Neural progenitor cell (in vitro differentiated cells): ENCODE measurements around the gene NFASC. TPM values are rescaled to one million over a fixed set of nuclear protein-coding genes. Genes with fewer than 3 reads are reported as not detected.

ENCODE experiments used
- DNase-seq: peaks from one replicate; pipeline ENCODE4 v3.0.0-alpha.2; 2016; ENCODE audit warnings: low spot score
- H2AFZ ChIP-seq: fragments of 200-600 bp; sonication (generic); replicated peaks from 2 replicates; pipeline ENCODE4 v1.6.1; 2016; ENCODE audit warnings: antibody characterized with exemption
- H3F3A ChIP-seq: fragments of 200-600 bp; sonication (generic); 2 replicates; pipeline ENCODE4 v1.6.1; 2016; ENCODE audit warnings: antibody characterized with exemption, low read depth
- H3K27ac ChIP-seq: fragments of 200-600 bp; sonication (generic); 2 replicates; pipeline ENCODE4 v1.5.1; 2016; ENCODE audit warnings: mild to moderate bottlenecking
- H3K27me3 ChIP-seq: fragments of 200-600 bp; sonication (generic); 2 replicates; pipeline ENCODE4 v1.6.1; 2016; ENCODE audit warnings: mild to moderate bottlenecking, moderate library complexity
- H3K36me3 ChIP-seq: fragments of 200-600 bp; sonication (generic); 2 replicates; pipeline ENCODE4 v1.5.1; 2016
- H3K4me1 ChIP-seq: fragments of 200-600 bp; sonication (generic); 2 replicates; pipeline ENCODE4 v1.6.1; 2016; ENCODE audit warnings: mixed run types
- H3K4me2 ChIP-seq: fragments of 200-600 bp; sonication (generic); 2 replicates; pipeline ENCODE4 v1.6.1; 2016
- H3K4me3 ChIP-seq: fragments of 200-600 bp; sonication (generic); 2 replicates; pipeline ENCODE4 v1.5.1; 2016
- H3K79me2 ChIP-seq: fragments of 200-600 bp; sonication (generic); 2 replicates; pipeline ENCODE4 v1.6.1; 2016; ENCODE audit warnings: low read depth
- H3K9ac ChIP-seq: fragments of 200-600 bp; sonication (generic); 2 replicates; pipeline ENCODE4 v1.6.1; 2016
- H3K9me3 ChIP-seq: fragments of 200-600 bp; sonication (generic); 2 replicates; pipeline ENCODE4 v1.5.1; 2016; ENCODE audit warnings: low read depth
- H4K20me1 ChIP-seq: fragments of 200-600 bp; sonication (generic); 2 replicates; pipeline ENCODE4 v1.6.1; 2016; ENCODE audit warnings: low read depth
- H3K27ac Mint-ChIP-seq: 3 replicates; pipeline ENCODE4 v1.8.0; 2021; ENCODE audit warnings: mixed read lengths
- H3K27me3 Mint-ChIP-seq: 2 replicates; pipeline ENCODE4 v1.8.0; 2022; ENCODE audit warnings: low read depth, mild to moderate bottlenecking, inconsistent platforms, moderate library complexity, mixed read lengths; ENCODE audit not compliant: insufficient read depth
- H3K36me3 Mint-ChIP-seq: 3 replicates; pipeline ENCODE4 v1.8.0; 2021; ENCODE audit warnings: mixed read lengths
- H3K4me1 Mint-ChIP-seq: 3 replicates; pipeline ENCODE4 v1.8.0; 2021; ENCODE audit warnings: mixed read lengths
- H3K4me3 Mint-ChIP-seq: 3 replicates; pipeline ENCODE4 v1.8.0; 2021; ENCODE audit warnings: mild to moderate bottlenecking, moderate library complexity, mixed read lengths
- H3K9me3 Mint-ChIP-seq: 3 replicates; pipeline ENCODE4 v1.8.0; 2020; ENCODE audit warnings: mixed read lengths
- EZH2 ChIP-seq: fragments of 200-600 bp; sonication (generic); IDR thresholded peaks from 2 replicates; pipeline ENCODE4 v1.6.1; 2017; ENCODE audit warnings: antibody characterized with exemption, mild to moderate bottlenecking, moderate library complexity
- EZH2phosphoT487 ChIP-seq: fragments of 200-600 bp; sonication (generic); IDR thresholded peaks from 2 replicates; pipeline ENCODE4 v1.6.1; 2017; ENCODE audit warnings: antibody characterized with exemption
- total RNA-seq: library from RNA; depleted of rRNA; stranded (reverse); fragments of >200 nt; gene quantifications from 2 replicates; pipeline ENCODE4 v1.2.3, GENCODE V29; 2015; ENCODE audit warnings: low replicate concordance
- TF ChIP-seq, protein P1 (sequence below): fragments of 200-600 bp; sonication (generic); IDR thresholded peaks from 2 replicates; pipeline ENCODE4 v1.5.1; 2017; ENCODE audit warnings: antibody characterized with exemption, mild to moderate bottlenecking

NFASC gene
- total RNA-seq, 1 donor from 2014 or later = 2.5 TPM

- peaks cover 27% of the 10 kb centered on the region for H3K4me1 Mint-ChIP-seq
- H3F3A ChIP-seq = peaks cover 19% of the 10 kb centered on the region
- no peak overlapping the region for H3K4me3 Mint-ChIP-seq
- H3K27me3 ChIP-seq = no peaks in the 10 kb centered on the region
- H3K4me1 ChIP-seq = peaks cover 31% of the 10 kb centered on the region
- no peak for DNase-seq
- H3K36me3 Mint-ChIP-seq = no peaks in the 10 kb centered on the region
- H3K36me3 ChIP-seq = no peaks in the 10 kb centered on the region
- H3K9me3 Mint-ChIP-seq = no peaks in the 10 kb centered on the region
- H3K4me2 ChIP-seq = no peak overlapping the region
- no peak overlapping the region for H3K27ac ChIP-seq
- H3K27ac Mint-ChIP-seq = no peak overlapping the region
- no peaks in the 10 kb centered on the region for H4K20me1 ChIP-seq
- TF ChIP-seq EZH2 (no peak), EZH2phosphoT487 (no peak)
- TF ChIP-seq, protein P1, sequence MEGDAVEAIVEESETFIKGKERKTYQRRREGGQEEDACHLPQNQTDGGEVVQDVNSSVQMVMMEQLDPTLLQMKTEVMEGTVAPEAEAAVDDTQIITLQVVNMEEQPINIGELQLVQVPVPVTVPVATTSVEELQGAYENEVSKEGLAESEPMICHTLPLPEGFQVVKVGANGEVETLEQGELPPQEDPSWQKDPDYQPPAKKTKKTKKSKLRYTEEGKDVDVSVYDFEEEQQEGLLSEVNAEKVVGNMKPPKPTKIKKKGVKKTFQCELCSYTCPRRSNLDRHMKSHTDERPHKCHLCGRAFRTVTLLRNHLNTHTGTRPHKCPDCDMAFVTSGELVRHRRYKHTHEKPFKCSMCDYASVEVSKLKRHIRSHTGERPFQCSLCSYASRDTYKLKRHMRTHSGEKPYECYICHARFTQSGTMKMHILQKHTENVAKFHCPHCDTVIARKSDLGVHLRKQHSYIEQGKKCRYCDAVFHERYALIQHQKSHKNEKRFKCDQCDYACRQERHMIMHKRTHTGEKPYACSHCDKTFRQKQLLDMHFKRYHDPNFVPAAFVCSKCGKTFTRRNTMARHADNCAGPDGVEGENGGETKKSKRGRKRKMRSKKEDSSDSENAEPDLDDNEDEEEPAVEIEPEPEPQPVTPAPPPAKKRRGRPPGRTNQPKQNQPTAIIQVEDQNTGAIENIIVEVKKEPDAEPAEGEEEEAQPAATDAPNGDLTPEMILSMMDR = no peak
- H3K4me3 ChIP-seq = no peak overlapping the region
- H3K9ac ChIP-seq = no peak overlapping the region
- H3K27me3 Mint-ChIP-seq = peaks cover 6% of the 10 kb centered on the region
- no peaks in the 10 kb centered on the region for H3K79me2 ChIP-seq
- H2AFZ ChIP-seq = no peak overlapping the region
- H3K9me3 ChIP-seq = no peaks in the 10 kb centered on the region
Observed at GRCh38 chr1:205017766-205018165, 147.1 kb downstream of the NFASC start.

DNA sequence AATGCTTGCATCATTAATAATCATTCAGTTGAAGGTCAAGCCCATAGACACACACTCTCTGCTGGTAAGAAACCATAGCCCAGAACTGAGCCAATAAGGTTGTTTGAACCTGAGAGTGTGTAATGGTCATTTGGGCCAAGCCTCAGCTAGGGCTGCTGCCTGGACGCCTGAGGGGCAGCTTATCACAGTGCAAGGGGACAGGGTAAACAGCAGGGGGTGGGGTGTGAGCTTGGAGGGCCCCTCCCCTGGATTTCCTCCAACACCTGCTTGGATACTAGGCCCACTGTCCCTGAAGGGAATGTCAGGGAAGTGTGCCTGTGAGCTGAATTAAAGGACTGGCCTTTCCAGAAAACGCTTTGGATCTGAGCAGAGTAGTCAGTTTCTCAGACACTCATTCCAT, 147.7 kb downstream of the NFASC start:
- no peak overlapping the region for H3K4me2 ChIP-seq

DNA sequence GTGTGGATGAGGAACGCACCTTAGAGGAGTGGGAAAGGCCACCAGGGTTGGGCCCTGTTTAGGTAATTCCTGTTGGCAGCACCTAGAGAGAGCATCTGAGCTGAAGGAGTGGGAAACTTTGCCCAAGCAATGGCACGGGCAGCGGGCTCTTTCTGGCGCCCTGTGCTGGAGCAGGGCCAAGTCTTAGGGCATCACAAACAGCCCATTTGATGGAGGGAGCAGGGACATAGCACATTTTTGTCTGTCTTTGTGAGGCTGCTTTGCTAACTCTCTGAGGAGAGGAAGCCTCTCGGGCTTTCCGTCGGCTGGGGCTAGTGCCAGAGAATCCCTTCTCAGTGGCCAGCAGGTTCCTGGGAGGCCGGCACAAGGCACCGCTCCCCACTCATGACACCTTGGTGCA, 149.8 kb downstream of the NFASC start:
- Mint-ChIP-seq H3K27me3 (peaks cover 8% of the 10 kb centered on the region), H3K4me3 (no peak overlapping the region), H3K9me3 (no peaks in the 10 kb centered on the region), H3K4me1 (peaks cover 14% of the 10 kb centered on the region), H3K36me3 (no peaks in the 10 kb centered on the region), H3K27ac (no peak overlapping the region)
- Histone ChIP-seq H3K36me3 (no peaks in the 10 kb centered on the region), H3K79me2 (no peaks in the 10 kb centered on the region), H3K27me3 (no peaks in the 10 kb centered on the region), H3F3A (peaks cover 10% of the 10 kb centered on the region), H3K27ac (no peak overlapping the region), H4K20me1 (no peaks in the 10 kb centered on the region), H3K4me3 (no peak overlapping the region), H2AFZ (no peak overlapping the region), H3K4me1 (peaks cover 25% of the 10 kb centered on the region), H3K9me3 (no peaks in the 10 kb centered on the region), H3K4me2 (no peak overlapping the region), H3K9ac (no peak overlapping the region)
- no peak for DNase-seq
- TF ChIP-seq, protein P1 = no peak
- TF ChIP-seq EZH2 (no peak), EZH2phosphoT487 (no peak)

More for the DNA sequence above, 147.7 kb downstream of the NFASC start:
- H3K27ac Mint-ChIP-seq = no peak overlapping the region
- no peak for DNase-seq
- H3K27me3 Mint-ChIP-seq = peaks cover 6% of the 10 kb centered on the region
- Histone ChIP-seq H4K20me1 (no peaks in the 10 kb centered on the region), H3K9me3 (no peaks in the 10 kb centered on the region), H3K4me1 (peaks cover 26% of the 10 kb centered on the region), H3K27me3 (no peaks in the 10 kb centered on the region), H3F3A (peaks cover 14% of the 10 kb centered on the region), H3K36me3 (no peaks in the 10 kb centered on the region), H2AFZ (no peak overlapping the region), H3K4me3 (no peak overlapping the region), H3K79me2 (no peaks in the 10 kb centered on the region), H3K9ac (no peak overlapping the region), H3K27ac (no peak overlapping the region)
- peaks cover 20% of the 10 kb centered on the region for H3K4me1 Mint-ChIP-seq
- no peak overlapping the region for H3K4me3 Mint-ChIP-seq
- H3K36me3 Mint-ChIP-seq = no peaks in the 10 kb centered on the region
- TF ChIP-seq EZH2phosphoT487 (no peak), EZH2 (no peak)
- TF ChIP-seq, protein P1 = no peak
- H3K9me3 Mint-ChIP-seq = no peaks in the 10 kb centered on the region
